ENCODE data around the gene PILRB. TPM values are rescaled to one million over a fixed set of nuclear protein-coding genes. Genes with fewer than 3 reads are reported as not detected.
"Not testable (repeated sequence)": the region's sequence is repeated elsewhere in the genome, so short reads cannot be mapped to it uniquely, and the experiment has no call there.

The PILRB gene
- total RNA-seq, 1 experiment from 2014 or later, result 4.4 TPM

GRCh38 chr7:100376066-100376465 is 18.1 kb downstream of the PILRB start:
- DNase-seq (ENCODE audit: low spot score), result no peak

- DNase-seq (ENCODE audit: low spot score), result no peak
Observed at GRCh38 chr7:100378114-100378755, 20.3 kb downstream of the PILRB start.

DNA sequence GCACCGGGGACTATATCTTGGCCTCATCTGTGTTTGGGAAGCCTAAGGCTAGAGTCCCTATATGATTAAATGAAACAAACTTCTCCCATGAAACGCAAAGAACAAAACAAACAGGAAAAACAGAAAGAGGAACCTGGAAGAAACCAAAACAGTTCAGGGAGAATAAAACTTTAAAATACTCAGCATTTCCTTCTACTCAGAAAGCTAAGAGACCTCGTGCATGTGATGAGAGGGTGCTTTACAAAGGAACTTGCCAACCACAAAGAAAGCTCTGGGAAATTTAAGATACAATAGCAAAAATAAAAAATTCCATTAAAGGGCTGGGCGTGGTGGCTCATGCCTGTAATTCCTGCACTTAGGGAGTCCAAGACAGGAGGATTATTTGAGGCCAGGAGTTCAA is 22.3 kb downstream of the PILRB start:
- no peak for DNase-seq (ENCODE audit: low spot score)

DNA sequence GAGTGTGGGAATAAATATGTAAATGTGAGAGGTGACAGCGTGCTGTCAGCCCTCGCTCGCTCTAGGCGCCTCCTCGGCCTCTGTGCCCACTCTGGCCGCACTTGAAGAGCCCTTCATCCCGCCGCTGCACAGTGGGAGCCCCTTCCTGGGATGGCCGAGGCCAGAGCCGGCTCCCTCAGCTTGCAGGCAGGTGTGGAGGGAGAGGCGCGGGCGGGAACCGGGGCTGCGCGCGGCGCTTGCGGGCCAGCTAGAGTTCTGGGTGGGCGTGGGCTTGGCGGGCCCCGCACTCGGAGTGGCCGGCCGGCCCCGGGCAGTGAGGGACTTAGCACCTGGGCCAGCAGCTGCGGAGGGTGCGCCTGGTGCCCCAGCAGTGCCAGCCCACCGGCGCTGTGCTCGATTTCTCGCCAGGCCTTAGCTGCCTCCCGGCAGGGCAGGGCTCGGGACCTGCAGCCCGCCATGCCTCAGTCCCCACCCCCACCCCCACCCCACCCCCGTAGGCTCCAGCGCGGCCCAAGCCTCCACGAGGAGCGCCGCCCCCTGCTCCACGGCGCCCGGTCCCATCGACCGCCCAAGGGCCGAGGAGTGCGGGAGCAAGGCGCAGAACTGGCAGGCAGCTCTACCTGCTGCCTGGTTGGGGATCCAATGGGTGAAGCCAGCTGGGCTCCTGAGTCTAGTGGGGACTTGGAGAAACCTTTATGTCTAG is 23.8 kb downstream of the PILRB start:
- DNase-seq (ENCODE audit: low spot score), result not testable (repeated sequence)

DNA sequence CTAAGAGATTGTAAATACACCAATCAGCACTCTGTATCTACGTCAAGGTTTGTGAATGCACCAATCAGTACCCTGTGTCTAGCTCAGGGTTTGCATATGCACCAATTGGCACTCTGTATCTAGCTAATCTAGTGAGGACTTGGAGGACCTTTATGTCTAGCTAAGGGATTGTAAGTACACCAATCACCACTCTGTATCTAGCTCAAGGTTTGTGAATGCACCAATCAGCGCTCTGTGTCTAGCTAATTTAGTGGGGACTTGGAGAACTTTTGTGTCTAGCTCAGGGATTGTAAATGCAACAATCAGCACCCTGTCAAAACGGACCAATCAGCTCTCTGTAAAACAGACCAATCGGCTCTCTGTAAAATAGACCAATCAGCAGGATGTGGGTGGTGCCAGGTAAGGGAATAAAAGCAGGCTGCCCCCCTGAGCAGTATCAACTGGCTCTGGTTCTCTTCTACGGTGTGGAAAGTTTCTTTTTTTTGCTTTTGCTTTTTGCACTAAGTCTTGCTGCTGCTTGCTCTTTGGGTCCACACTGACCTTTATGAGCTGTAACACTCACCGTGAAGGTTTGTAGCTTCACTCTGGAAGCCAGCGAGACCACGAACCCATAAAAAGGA is 24.4 kb downstream of the PILRB start:
- not testable (repeated sequence) for DNase-seq (ENCODE audit: low spot score)

GRCh38 chr7:100384628-100385294 is 26.8 kb downstream of the PILRB start:
- DNase-seq (ENCODE audit: low spot score), result no peak

DNA sequence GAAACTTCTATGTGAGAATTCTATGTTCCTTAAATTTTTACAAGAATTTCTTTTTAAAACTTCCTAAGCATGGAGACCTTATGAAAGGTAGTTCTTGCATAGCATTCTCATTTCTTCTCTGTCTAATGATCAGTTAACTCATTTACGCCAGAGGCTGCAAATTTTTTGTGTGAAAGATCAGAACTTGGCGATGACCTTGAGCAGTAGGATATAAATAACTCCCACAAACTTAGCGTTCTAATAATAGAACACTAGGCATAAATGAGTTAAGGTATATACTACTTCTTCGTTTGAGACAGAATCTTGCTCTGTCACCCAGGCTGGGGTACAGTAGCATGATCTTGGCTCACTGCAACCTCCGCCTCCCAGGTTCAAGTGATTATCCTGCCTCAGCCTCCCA is 29.0 kb downstream of the PILRB start:
- DNase-seq (ENCODE audit: low spot score), result no peak

DNA sequence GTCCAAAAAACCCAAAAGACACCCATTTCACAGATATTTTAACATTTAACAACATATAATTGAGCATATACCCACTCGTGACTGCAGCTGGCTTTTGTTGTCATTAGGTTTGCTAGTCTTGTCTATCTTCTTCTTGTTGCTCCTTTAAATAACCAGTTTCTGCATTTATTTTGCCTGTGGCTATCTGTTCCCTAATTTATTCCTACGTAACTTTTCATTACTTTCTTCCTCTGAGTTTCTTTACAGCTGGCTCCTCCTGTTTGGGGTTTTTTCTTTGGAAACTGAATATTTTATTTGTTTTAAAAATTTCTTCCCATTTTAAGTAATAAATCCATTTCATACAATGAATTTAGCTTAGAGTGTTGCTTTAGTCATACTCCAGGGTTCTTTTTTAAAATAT is 29.8 kb downstream of the PILRB start:
- no peak for DNase-seq (ENCODE audit: low spot score)

- DNase-seq (ENCODE audit: low spot score), result no peak
Observed at GRCh38 chr7:100389437-100390088, 31.6 kb downstream of the PILRB start.

DNA sequence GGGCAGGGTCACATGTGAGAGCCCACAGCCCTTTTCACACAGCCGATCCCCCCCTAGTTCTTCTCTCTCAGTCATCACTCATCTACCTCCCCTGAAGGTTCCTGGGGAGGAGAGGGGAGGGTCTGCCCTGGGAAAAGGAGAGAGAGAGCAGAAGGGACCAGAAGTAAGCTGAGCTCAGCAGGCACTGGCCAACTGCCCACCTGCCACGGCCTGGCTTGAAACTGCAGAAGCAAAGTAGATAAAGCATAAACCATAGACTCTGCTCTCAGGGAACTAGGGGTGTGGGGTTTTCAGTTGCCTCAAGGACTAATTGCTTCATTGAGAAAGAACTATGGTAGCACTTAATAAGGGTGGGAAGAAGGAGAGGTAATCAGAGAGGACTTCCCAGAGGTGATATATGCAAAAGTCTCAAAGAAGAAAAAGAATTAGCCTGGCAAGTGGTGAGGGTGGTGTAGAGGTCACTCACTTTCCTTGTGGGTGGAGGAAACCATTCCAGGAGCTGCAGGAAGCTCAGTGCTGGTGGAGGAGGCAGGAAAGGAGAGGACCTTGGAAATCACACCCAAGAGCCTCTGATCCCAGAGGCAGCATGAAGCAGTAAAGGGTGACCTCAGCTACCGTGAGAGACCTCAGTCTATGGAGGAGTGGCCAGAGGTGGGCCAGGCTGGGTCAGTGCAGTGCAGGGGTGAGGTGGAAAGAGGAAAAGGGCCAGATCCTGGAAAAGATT is 32.5 kb downstream of the PILRB start:
- no peak for DNase-seq (ENCODE audit: low spot score)

GRCh38 chr7:100393233-100393905 is 35.5 kb downstream of the PILRB start:
- DNase-seq (ENCODE audit: low spot score), result no peak

- no peak for DNase-seq (ENCODE audit: low spot score)
Observed at GRCh38 chr7:100394077-100394476, 36.2 kb downstream of the PILRB start.

DNA sequence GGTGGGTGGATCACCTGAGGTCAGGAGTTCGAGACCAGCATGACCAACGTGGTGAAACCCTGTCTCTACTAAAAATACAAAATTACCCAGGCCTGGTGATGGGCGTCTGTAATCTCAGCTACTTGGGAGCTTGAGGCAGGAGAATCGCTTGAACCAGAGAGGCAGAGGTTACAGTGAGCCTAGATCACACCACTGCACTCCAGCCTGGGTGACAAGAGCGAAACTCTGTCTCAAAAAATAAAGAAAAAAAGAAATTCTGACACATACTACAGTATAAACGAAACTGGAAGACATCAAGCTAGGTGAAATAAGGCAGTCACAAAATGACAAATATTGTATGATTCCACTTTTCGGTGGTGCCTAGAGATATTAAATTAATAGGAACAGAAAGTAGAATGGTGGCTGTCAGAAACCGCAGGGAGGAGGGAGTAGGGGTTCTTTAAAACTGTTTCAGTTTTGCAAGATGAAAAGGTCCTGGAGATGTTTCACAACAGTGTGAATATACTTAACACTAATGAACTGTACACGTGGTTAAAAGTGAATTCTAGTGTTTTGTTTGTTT is 38.6 kb downstream of the PILRB start:
- DNase-seq (ENCODE audit: low spot score), result no peak

GRCh38 chr7:100397315-100398081 is 39.6 kb downstream of the PILRB start:
- DNase-seq (ENCODE audit: low spot score), result no peak

GRCh38 chr7:100398239-100398638 is 40.3 kb downstream of the PILRB start:
- DNase-seq (ENCODE audit: low spot score), result no peak

- DNase-seq (ENCODE audit: low spot score), result no peak
Observed at GRCh38 chr7:100400041-100400440, 42.1 kb downstream of the PILRB start.

GRCh38 chr7:100400656-100401055 is 42.7 kb downstream of the PILRB start:
- DNase-seq (ENCODE audit: low spot score), result no peak

- DNase-seq (ENCODE audit: low spot score), result no peak
Observed at GRCh38 chr7:100401811-100402210, 43.9 kb downstream of the PILRB start.

- no peak for DNase-seq (ENCODE audit: low spot score)
Observed at GRCh38 chr7:100402241-100402640, 44.3 kb downstream of the PILRB start.

DNA sequence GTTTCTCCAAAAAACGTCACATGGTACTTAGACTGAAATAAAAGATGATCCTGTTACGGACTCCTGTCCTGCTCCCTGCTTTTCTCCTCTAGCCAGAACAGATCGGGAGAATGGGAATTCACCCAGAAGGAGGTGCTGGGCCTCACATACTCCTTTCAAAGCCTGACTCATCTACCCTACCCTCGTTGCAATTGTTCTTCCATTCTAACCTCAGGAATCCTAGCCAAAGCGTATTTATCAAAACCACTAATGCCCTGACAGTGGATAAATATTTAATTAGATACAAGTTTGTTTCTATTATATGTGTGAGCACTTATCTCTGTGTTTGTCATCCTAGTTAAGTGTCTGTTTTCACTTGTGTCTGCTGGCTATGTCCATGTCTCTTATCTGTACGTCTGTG is 48.9 kb downstream of the PILRB start:
- peak; percentile 52 for DNase-seq (ENCODE audit: low spot score)
